ENCODE data around the gene ARMC7. TPM values are rescaled to one million over a fixed set of nuclear protein-coding genes. Genes with fewer than 3 reads are reported as not detected.

The ARMC7 gene
- polyA plus RNA-seq, 1 donor (not counting 4 experiments of a cell fraction or from before 2014, with no cell fraction given) = 4.2 TPM

- dilution Hi-C loops (cut with MboI; ENCODE audit: extremely low pct_ligation_motif_present, low sequenced_read_pairs) = no loop called here
- Histone ChIP-seq H2AFZ (ENCODE audit: control insufficient read depth, low read length) (no peak overlapping the region), H3K9me1 (ENCODE audit: control insufficient read depth, extremely low read depth, insufficient read depth, low read length) (no peaks in the 10 kb centered on the region), H3K27ac (ENCODE audit: control insufficient read depth, insufficient read depth, low read length) (no peak overlapping the region), H3K4me2 (ENCODE audit: control insufficient read depth, extremely low read depth, insufficient read depth, low read depth, low read length) (no peak overlapping the region), H3K9ac (ENCODE audit: control insufficient read depth, extremely low read depth, insufficient read depth, low read length) (no peak overlapping the region), H4K20me1 (ENCODE audit: control insufficient read depth, extremely low read depth, insufficient read depth, low read length) (no peaks in the 10 kb centered on the region), H3K4me1 (ENCODE audit: control insufficient read depth, extremely low read depth, insufficient read depth, low read length) (no peaks in the 10 kb centered on the region), H3K4me3 (ENCODE audit: control insufficient read depth in 2 of 3, extremely low read depth in 1 of 3, insufficient read depth in 2 of 3, low read depth in 1 of 3, low read length in 3 of 3) (no peak overlapping the region), H3K36me3 (ENCODE audit: control insufficient read depth in 2 of 2, extremely low read depth in 1 of 2, insufficient read depth in 2 of 2, low read length in 2 of 2) (peaks cover 0 to 3% of the 10 kb centered on the region in 2 experiments), H3K9me3 (ENCODE audit: control insufficient read depth, low read depth, low read length) (no peaks in the 10 kb centered on the region), H3K79me2 (ENCODE audit: control insufficient read depth, insufficient read depth, low read length) (no peaks in the 10 kb centered on the region), H3K27me3 (ENCODE audit: control insufficient read depth, extremely low read depth, insufficient read depth, low read length) (no peaks in the 10 kb centered on the region)
- DNase-seq (ENCODE audit: low read depth, low spot score) (no peak), FAIRE-seq (no peak)
- TF ChIP-seq CTCF (optimal IDR thresholded peaks at IDR 0.05 in 1 of 3, IDR thresholded peaks at IDR 0.05 in 1 of 3, conservative IDR thresholded peaks at IDR 0.05 in 1 of 3; ENCODE audit: extremely low read depth in 1 of 3, insufficient read depth in 2 of 3, low read length in 3 of 3) (peak; percentile 69 to 80 (median 79)), EZH2 (IDR thresholded peaks at IDR 0.05; ENCODE audit: low read length) (no peak)
Observed at GRCh38 chr17:75105126-75106080, 4.4 kb upstream of the ARMC7 start.

- H3K9me3 ChIP-seq (ENCODE audit: control insufficient read depth, low read depth, low read length) = no peaks in the 10 kb centered on the region
- dilution Hi-C loops (cut with MboI; ENCODE audit: extremely low pct_ligation_motif_present, low sequenced_read_pairs) = no loop called here
Observed at GRCh38 chr17:75108193-75108592, 1.6 kb upstream of the ARMC7 start.

More at GRCh38 chr17:75108193-75108592, 1.6 kb upstream of the ARMC7 start:
- no peaks in the 10 kb centered on the region for H3K9me1 ChIP-seq (ENCODE audit: control insufficient read depth, extremely low read depth, insufficient read depth, low read length)
- FAIRE-seq = no peak
- no peak overlapping the region for H2AFZ ChIP-seq (ENCODE audit: control insufficient read depth, low read length)
- H3K36me3 ChIP-seq (ENCODE audit: control insufficient read depth in 2 of 2, extremely low read depth in 1 of 2, insufficient read depth in 2 of 2, low read length in 2 of 2) = no peaks in the 10 kb centered on the region
- no peak overlapping the region for H3K9ac ChIP-seq (ENCODE audit: control insufficient read depth, extremely low read depth, insufficient read depth, low read length)
- no peaks in the 10 kb centered on the region for H3K4me1 ChIP-seq (ENCODE audit: control insufficient read depth, extremely low read depth, insufficient read depth, low read length)
- H3K4me2 ChIP-seq (ENCODE audit: control insufficient read depth, extremely low read depth, insufficient read depth, low read depth, low read length) = no peak overlapping the region
- no peak for DNase-seq (ENCODE audit: low read depth, low spot score)
- H3K27me3 ChIP-seq (ENCODE audit: control insufficient read depth, extremely low read depth, insufficient read depth, low read length) = no peaks in the 10 kb centered on the region
- no peak overlapping the region for H3K4me3 ChIP-seq (ENCODE audit: control insufficient read depth in 2 of 3, extremely low read depth in 1 of 3, insufficient read depth in 2 of 3, low read depth in 1 of 3, low read length in 3 of 3)
- H3K79me2 ChIP-seq (ENCODE audit: control insufficient read depth, insufficient read depth, low read length) = no peaks in the 10 kb centered on the region
- no peak for TF ChIP-seq CTCF (optimal IDR thresholded peaks at IDR 0.05 in 1 of 3, IDR thresholded peaks at IDR 0.05 in 1 of 3, conservative IDR thresholded peaks at IDR 0.05 in 1 of 3; ENCODE audit: extremely low read depth in 1 of 3, insufficient read depth in 2 of 3, low read length in 3 of 3)
- no peak for TF ChIP-seq EZH2 (IDR thresholded peaks at IDR 0.05; ENCODE audit: low read length)
- H3K27ac ChIP-seq (ENCODE audit: control insufficient read depth, insufficient read depth, low read length) = no peak overlapping the region
- H4K20me1 ChIP-seq (ENCODE audit: control insufficient read depth, extremely low read depth, insufficient read depth, low read length) = no peaks in the 10 kb centered on the region
